Chondrocyte (in vitro differentiated cells): ENCODE measurements around the gene OTOGL. TPM values are rescaled to one million over a fixed set of nuclear protein-coding genes. Genes with fewer than 3 reads are reported as not detected.

Source experiments
- DNase-seq: peaks from one replicate; pipeline ENCODE4 v3.0.0; 2021; ENCODE audit warnings: mixed read lengths, low spot score
- H3K27ac Mint-ChIP-seq: one replicate; pipeline ENCODE4 v1.8.0; 2021; ENCODE audit warnings: mild to moderate bottlenecking, moderate library complexity, mixed read lengths; ENCODE audit not compliant: unreplicated experiment
- H3K27me3 Mint-ChIP-seq: 2 replicates; pipeline ENCODE4 v1.8.0; 2021; ENCODE audit warnings: low read depth, mixed read lengths
- H3K36me3 Mint-ChIP-seq: 2 replicates; pipeline ENCODE4 v1.8.0; 2021; ENCODE audit warnings: low read depth, mixed read lengths
- H3K4me1 Mint-ChIP-seq: 2 replicates; pipeline ENCODE4 v1.8.0; 2021; ENCODE audit warnings: low read depth, mild to moderate bottlenecking, mixed read lengths
- H3K4me3 Mint-ChIP-seq: one replicate; pipeline ENCODE4 v1.8.0; 2021; ENCODE audit warnings: mild to moderate bottlenecking, moderate library complexity, mixed read lengths; ENCODE audit not compliant: unreplicated experiment
- H3K9me3 Mint-ChIP-seq: 2 replicates; pipeline ENCODE4 v1.8.0; 2021; ENCODE audit warnings: low read depth, mixed read lengths
- CTCF ChIP-seq: fragments of 200-600 bp; sonication (generic); IDR thresholded peaks from 2 replicates; pipeline ENCODE4 v1.5.0; 2021; ENCODE audit warnings: antibody characterized with exemption, mild to moderate bottlenecking, moderate library complexity
- total RNA-seq: library from RNA; stranded (reverse); gene quantifications from 3 replicates; pipeline ENCODE4 v1.2.1, GENCODE V29; 2021

The OTOGL gene
- total RNA-seq, 1 donor from 2014 or later: 0.25 TPM

DNA sequence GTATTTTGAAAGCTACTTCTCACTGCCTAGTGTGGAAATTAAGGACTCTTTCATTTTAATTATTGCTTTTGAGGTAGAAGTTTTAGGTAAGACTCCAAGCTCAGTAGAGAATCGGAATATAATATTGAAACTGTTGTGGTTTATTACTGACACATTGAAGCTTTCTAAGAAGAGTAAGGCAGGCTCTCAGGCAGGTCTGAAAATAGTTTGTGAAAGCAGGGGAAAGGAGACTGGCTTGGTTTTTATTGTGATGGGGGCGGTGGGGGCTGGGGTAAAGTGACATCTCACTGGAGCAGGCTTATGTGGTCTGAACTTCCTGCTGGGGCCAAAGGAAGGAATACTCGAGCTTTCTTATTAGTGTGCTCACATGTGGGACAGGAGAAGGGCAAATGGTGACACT lies 79.5 kb downstream of the OTOGL start:
- no peak for DNase-seq
- Mint-ChIP-seq H3K27ac (no peak overlapping the region), H3K36me3 (no peaks in the 10 kb centered on the region), H3K4me3 (no peak overlapping the region), H3K27me3 (no peaks in the 10 kb centered on the region), H3K9me3 (no peaks in the 10 kb centered on the region), H3K4me1 (no peaks in the 10 kb centered on the region)
- no peak for TF ChIP-seq CTCF

- Mint-ChIP-seq H3K36me3 (no peaks in the 10 kb centered on the region), H3K9me3 (no peaks in the 10 kb centered on the region), H3K4me1 (peaks cover 4% of the 10 kb centered on the region), H3K4me3 (no peak overlapping the region), H3K27me3 (no peaks in the 10 kb centered on the region), H3K27ac (no peak overlapping the region)
- no peak for DNase-seq
- no peak for TF ChIP-seq CTCF
Observed at GRCh38 chr12:80183939-80184338, 84.6 kb downstream of the OTOGL start.

GRCh38 chr12:80184926-80185325 lies 85.6 kb downstream of the OTOGL start:
- Mint-ChIP-seq H3K4me3 (no peak overlapping the region), H3K27ac (no peak overlapping the region), H3K36me3 (no peaks in the 10 kb centered on the region), H3K27me3 (no peaks in the 10 kb centered on the region), H3K4me1 (peaks cover 12% of the 10 kb centered on the region), H3K9me3 (no peaks in the 10 kb centered on the region)
- TF ChIP-seq CTCF: no peak
- no peak for DNase-seq

DNA sequence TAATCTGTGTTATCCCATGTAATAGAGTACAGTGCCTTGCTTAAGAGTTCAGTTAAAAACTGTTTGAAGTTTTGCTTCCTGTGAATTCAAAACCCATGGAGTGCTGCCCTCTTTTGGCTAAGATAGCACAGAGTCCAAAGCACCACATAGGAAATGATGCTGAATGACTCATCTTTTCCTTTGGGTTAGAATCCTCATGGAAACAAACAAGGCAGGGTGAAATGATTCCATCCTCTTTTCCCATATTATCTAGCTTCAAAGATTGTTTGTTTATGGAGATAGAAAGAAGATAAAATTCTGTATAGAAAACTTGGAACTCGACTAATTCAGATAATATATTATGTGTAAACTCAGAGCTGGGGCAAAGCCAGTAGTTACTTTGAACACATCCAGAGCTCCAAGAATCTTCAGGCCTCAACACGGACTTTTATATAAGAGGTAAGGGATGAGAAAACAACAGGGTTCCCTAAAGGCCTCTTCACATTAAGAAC lies 87.4 kb downstream of the OTOGL start:
- peak; percentile 97 for TF ChIP-seq CTCF
- no peak for DNase-seq
- Mint-ChIP-seq H3K36me3 (no peaks in the 10 kb centered on the region), H3K4me3 (no peak overlapping the region), H3K4me1 (peaks cover 14% of the 10 kb centered on the region), H3K27me3 (no peaks in the 10 kb centered on the region), H3K27ac (no peak overlapping the region), H3K9me3 (no peaks in the 10 kb centered on the region)

GRCh38 chr12:80187660-80188090 lies 88.3 kb downstream of the OTOGL start:
- Mint-ChIP-seq H3K36me3 (no peaks in the 10 kb centered on the region), H3K9me3 (no peaks in the 10 kb centered on the region), H3K4me3 (no peak overlapping the region), H3K27ac (no peak overlapping the region), H3K27me3 (no peaks in the 10 kb centered on the region), H3K4me1 (peaks cover 23% of the 10 kb centered on the region)
- no peak for DNase-seq
- no peak for TF ChIP-seq CTCF
